Neural cell (in vitro differentiated cells): ENCODE results near the gene SLC10A1. TPM values are rescaled to one million over a fixed set of nuclear protein-coding genes. Genes with fewer than 3 reads are reported as not detected.

Source experiments
- H2AFZ ChIP-seq: fragments of 200-600, 300-800 bp; sonication (generic), shearing (Covaris generic); 2 replicates; pipeline ENCODE4 v1.6.0; 2014; ENCODE audit warnings: low read depth, mild to moderate bottlenecking, antibody characterized with exemption, low read length, moderate library complexity
- H3F3A ChIP-seq: fragments of 200-600 bp; shearing (Covaris generic); 2 replicates; pipeline ENCODE4 v1.6.1; 2016; ENCODE audit warnings: mild to moderate bottlenecking, moderate library complexity, mixed read lengths, antibody characterized with exemption, low read length; ENCODE audit not compliant: insufficient read depth, poor library complexity, severe bottlenecking
- H3K27ac ChIP-seq: fragments of 200-600, 300-800 bp; sonication (generic), shearing (Covaris generic); 2 replicates; pipeline ENCODE4 v1.5.1; 2014; ENCODE audit warnings: mild to moderate bottlenecking, low read length, moderate library complexity
- H3K27me3 ChIP-seq: fragments of 300-800, 200-600 bp; sonication (generic), shearing (Covaris generic); 2 replicates; pipeline ENCODE4 v1.6.0; 2014; ENCODE audit warnings: mild to moderate bottlenecking, low read depth, low read length, moderate library complexity; ENCODE audit not compliant: insufficient read depth
- H3K36me3 ChIP-seq: fragments of 300-800, 200-600 bp; sonication (generic), shearing (Covaris generic); 2 replicates; pipeline ENCODE4 v1.5.1; 2014; ENCODE audit warnings: mild to moderate bottlenecking, antibody characterized with exemption, low read length, moderate library complexity; ENCODE audit not compliant: insufficient read depth
- H3K4me2 ChIP-seq: fragments of 300-800, 200-600 bp; sonication (generic), shearing (Covaris generic); 2 replicates; pipeline ENCODE4 v1.6.0; 2014; ENCODE audit warnings: mild to moderate bottlenecking, low read length
- H3K4me3 ChIP-seq: fragments of 300-800, 200-600 bp; sonication (generic), shearing (Covaris generic); 2 replicates; pipeline ENCODE4 v1.5.1; 2014; ENCODE audit warnings: mild to moderate bottlenecking, low read length, moderate library complexity
- H3K79me2 ChIP-seq: fragments of 200-600 bp; shearing (Covaris generic); replicated peaks from 2 replicates; pipeline ENCODE4 v1.6.0; 2014; ENCODE audit warnings: mild to moderate bottlenecking, low read length, moderate library complexity; ENCODE audit not compliant: insufficient read depth
- H3K9ac ChIP-seq: fragments of 300-800, 200-600 bp; sonication (generic), shearing (Covaris generic); 2 replicates; pipeline ENCODE4 v1.6.1; 2016; ENCODE audit warnings: mild to moderate bottlenecking, low read length, mixed read lengths
- H3K9me2 ChIP-seq: fragments of 200-600 bp; shearing (Covaris generic); 2 replicates; pipeline ENCODE4 v1.6.1; 2016; ENCODE audit warnings: mild to moderate bottlenecking, low read length, mixed read lengths; ENCODE audit not compliant: insufficient read depth
- H3K9me3 ChIP-seq: fragments of 200-600, 300-800 bp; sonication (generic), shearing (Covaris generic); 2 replicates; pipeline ENCODE4 v1.6.1; 2016; ENCODE audit warnings: mild to moderate bottlenecking, mixed run types, low read length, moderate library complexity, mixed read lengths
- H4K20me1 ChIP-seq: fragments of 200-600 bp; shearing (Covaris generic); 2 replicates; pipeline ENCODE4 v1.6.1; 2016; ENCODE audit warnings: mild to moderate bottlenecking, mixed run types; ENCODE audit not compliant: insufficient read depth
- EP300 ChIP-seq: fragments of 450-650 bp; conservative IDR thresholded peaks from 2 replicates; pipeline ENCODE4 v1.6.1; 2014; ENCODE audit warnings: antibody characterized with exemption, mild to moderate bottlenecking, moderate library complexity; ENCODE audit not compliant: poor library complexity, severe bottlenecking
- EZH2 ChIP-seq: fragments of 200-600, 300-800 bp; shearing (Covaris generic), sonication (generic); IDR thresholded peaks from 2 replicates; pipeline ENCODE4 v1.6.1; 2014; ENCODE audit warnings: antibody characterized with exemption, low read length, borderline replicate concordance, mild to moderate bottlenecking; ENCODE audit not compliant: insufficient read depth, poor library complexity, severe bottlenecking
- MXI1 ChIP-seq: fragments of 450-650 bp; conservative IDR thresholded peaks from 2 replicates; pipeline ENCODE4 v1.6.1; 2014; ENCODE audit warnings: antibody characterized with exemption, mild to moderate bottlenecking; ENCODE audit not compliant: poor library complexity, severe bottlenecking
- POLR2AphosphoS5 ChIP-seq: IDR thresholded peaks from 2 replicates; pipeline ENCODE4 v1.6.1; 2012
- RAD21 ChIP-seq: fragments of 450-650 bp; conservative IDR thresholded peaks from 2 replicates; pipeline ENCODE4 v1.6.1; 2014; ENCODE audit warnings: antibody characterized with exemption, mild to moderate bottlenecking, moderate library complexity
- REST ChIP-seq: IDR thresholded peaks from 2 replicates; pipeline ENCODE4 v1.6.1; 2012; ENCODE audit warnings: borderline replicate concordance
- SMC3 ChIP-seq: fragments of 450-650 bp; conservative IDR thresholded peaks from 2 replicates; pipeline ENCODE4 v1.6.1; 2014; ENCODE audit warnings: antibody characterized with exemption, mild to moderate bottlenecking, moderate library complexity; ENCODE audit not compliant: poor library complexity
- TAF1 ChIP-seq: IDR thresholded peaks from 2 replicates; pipeline ENCODE4 v1.6.1; 2012; ENCODE audit warnings: low read depth
- polyA plus RNA-seq: library from polyadenylated mRNA; depleted of rRNA; stranded (reverse); fragments of >200 nt; gene quantifications from 2 replicates; pipeline ENCODE4 v1.2.3, GENCODE V29; 2014
- TF ChIP-seq, protein P1 (sequence below): fragments of 450-650 bp; IDR thresholded peaks from 2 replicates; pipeline ENCODE4 v1.5.1; 2014; ENCODE audit warnings: antibody characterized with exemption, mild to moderate bottlenecking, moderate library complexity; ENCODE audit not compliant: poor library complexity, severe bottlenecking

Gene SLC10A1
- polyA plus RNA-seq, 1 donor from 2014 or later, result not detected

GRCh38 chr14:69811868-69812252 is 14.8 kb upstream of the SLC10A1 start:
- Histone ChIP-seq H3K4me3 (no peak overlapping the region), H3K27me3 (no peaks in the 10 kb centered on the region), H3K4me2 (no peak overlapping the region), H3K79me2 (no peaks in the 10 kb centered on the region), H3K36me3 (no peaks in the 10 kb centered on the region), H3K9ac (no peak overlapping the region), H3K9me3 (no peaks in the 10 kb centered on the region), H4K20me1 (no peaks in the 10 kb centered on the region), H3K9me2 (no peaks in the 10 kb centered on the region), H3K27ac (no peak overlapping the region), H2AFZ (no peak overlapping the region), H3F3A (no peaks in the 10 kb centered on the region)
- TF ChIP-seq SMC3, result no peak
- no peak for TF ChIP-seq TAF1
- no peak for TF ChIP-seq MXI1

- Histone ChIP-seq H3K9ac (no peak overlapping the region), H3F3A (no peaks in the 10 kb centered on the region), H3K79me2 (no peaks in the 10 kb centered on the region), H3K4me3 (no peak overlapping the region), H3K4me2 (no peak overlapping the region), H3K9me2 (no peaks in the 10 kb centered on the region), H4K20me1 (no peaks in the 10 kb centered on the region), H3K36me3 (no peaks in the 10 kb centered on the region), H3K27ac (no peak overlapping the region), H3K27me3 (no peaks in the 10 kb centered on the region), H3K9me3 (no peaks in the 10 kb centered on the region), H2AFZ (no peak overlapping the region)
- no peak for TF ChIP-seq REST
- no peak for TF ChIP-seq RAD21
- no peak for TF ChIP-seq MXI1
- TF ChIP-seq EP300, result no peak
- TF ChIP-seq EZH2, result no peak
- TF ChIP-seq, protein P1, sequence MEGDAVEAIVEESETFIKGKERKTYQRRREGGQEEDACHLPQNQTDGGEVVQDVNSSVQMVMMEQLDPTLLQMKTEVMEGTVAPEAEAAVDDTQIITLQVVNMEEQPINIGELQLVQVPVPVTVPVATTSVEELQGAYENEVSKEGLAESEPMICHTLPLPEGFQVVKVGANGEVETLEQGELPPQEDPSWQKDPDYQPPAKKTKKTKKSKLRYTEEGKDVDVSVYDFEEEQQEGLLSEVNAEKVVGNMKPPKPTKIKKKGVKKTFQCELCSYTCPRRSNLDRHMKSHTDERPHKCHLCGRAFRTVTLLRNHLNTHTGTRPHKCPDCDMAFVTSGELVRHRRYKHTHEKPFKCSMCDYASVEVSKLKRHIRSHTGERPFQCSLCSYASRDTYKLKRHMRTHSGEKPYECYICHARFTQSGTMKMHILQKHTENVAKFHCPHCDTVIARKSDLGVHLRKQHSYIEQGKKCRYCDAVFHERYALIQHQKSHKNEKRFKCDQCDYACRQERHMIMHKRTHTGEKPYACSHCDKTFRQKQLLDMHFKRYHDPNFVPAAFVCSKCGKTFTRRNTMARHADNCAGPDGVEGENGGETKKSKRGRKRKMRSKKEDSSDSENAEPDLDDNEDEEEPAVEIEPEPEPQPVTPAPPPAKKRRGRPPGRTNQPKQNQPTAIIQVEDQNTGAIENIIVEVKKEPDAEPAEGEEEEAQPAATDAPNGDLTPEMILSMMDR, result no peak
- no peak for TF ChIP-seq SMC3
- TF ChIP-seq TAF1, result no peak
- TF ChIP-seq POLR2AphosphoS5, result no peak
These were observed 14.3 kb upstream of the SLC10A1 start for GRCh38 chr14:69811227-69811867.
